IPS-NIHi11 (cell line): ENCODE results near the gene ANTXR2.
A peak's percentile ranks its signal among the peaks of the same experiment; 100 is the strongest.

Experiments used
- DNase-seq: peaks from one replicate; pipeline ENCODE4 v3.0.0; 2012; ENCODE audit warnings: mixed read lengths, low spot score

The ANTXR2 gene

GRCh38 chr4:80092088-80092487 is 19.1 kb upstream of the ANTXR2 start:
- DNase-seq: no peak

GRCh38 chr4:80091688-80092087 is 18.7 kb upstream of the ANTXR2 start:
- no peak for DNase-seq

- no peak for DNase-seq
Measured at GRCh38 chr4:80091184-80091583, 18.2 kb upstream of the ANTXR2 start.

- DNase-seq: no peak
Measured at GRCh38 chr4:80090090-80090489, 17.1 kb upstream of the ANTXR2 start.

- no peak for DNase-seq
Measured at GRCh38 chr4:80088471-80088870, 15.4 kb upstream of the ANTXR2 start.

GRCh38 chr4:80086296-80086695 is 13.3 kb upstream of the ANTXR2 start:
- DNase-seq: no peak

- no peak for DNase-seq
Measured at GRCh38 chr4:80085081-80085480, 12.1 kb upstream of the ANTXR2 start.

- no peak for DNase-seq
Measured at GRCh38 chr4:80082693-80083092, 9.7 kb upstream of the ANTXR2 start.

- DNase-seq: no peak
Measured at GRCh38 chr4:80081566-80081965, 8.5 kb upstream of the ANTXR2 start.

GRCh38 chr4:80079255-80079923 is 6.4 kb upstream of the ANTXR2 start:
- DNase-seq: no peak

- DNase-seq: no peak
Measured at GRCh38 chr4:80078346-80079092, 5.5 kb upstream of the ANTXR2 start.

GRCh38 chr4:80077639-80078038 is 4.6 kb upstream of the ANTXR2 start:
- DNase-seq: no peak

GRCh38 chr4:80076681-80077080 is 3.7 kb upstream of the ANTXR2 start:
- no peak for DNase-seq

- DNase-seq: no peak
Measured at GRCh38 chr4:80075995-80076675, 3.1 kb upstream of the ANTXR2 start.

- no peak for DNase-seq
Measured at GRCh38 chr4:80074651-80075050, 1.6 kb upstream of the ANTXR2 start.

GRCh38 chr4:80074069-80074468 is 1.0 kb upstream of the ANTXR2 start:
- DNase-seq: no peak

GRCh38 chr4:80073473-80074008 is 512 bp upstream of the ANTXR2 start:
- no peak for DNase-seq

GRCh38 chr4:80072228-80072743 is 743 bp downstream of the ANTXR2 start:
- no peak for DNase-seq

- peak; percentile 45 for DNase-seq
Measured at GRCh38 chr4:80071604-80072227, 1.3 kb downstream of the ANTXR2 start.

GRCh38 chr4:80070880-80071603 is 2.0 kb downstream of the ANTXR2 start:
- no peak for DNase-seq
